Smooth muscle cell of the brain vasculature (primary cell): ENCODE measurements around the gene KDM4F.

ENCODE experiments used
- DNase-seq: peaks from one replicate; pipeline ENCODE4 v3.0.0-alpha.2; 2012; ENCODE audit warnings: low read depth, low spot score

Gene KDM4F

GRCh38 chr11:95089620-95090542 is 40.7 kb downstream of the KDM4F start, which contains the start of gene ENDOD1:
Gene ENDOD1 (plus strand): TSS chr11:95089846. CDS start chr11:95089928, 82 bp downstream.
- DNase-seq: no peak

GRCh38 chr11:95091663-95092180 is 42.5 kb downstream of the KDM4F start:
- no peak for DNase-seq

- no peak for DNase-seq
These were observed 43.5 kb downstream of the KDM4F start for GRCh38 chr11:95092549-95093324.

GRCh38 chr11:95093548-95093947 is 44.3 kb downstream of the KDM4F start:
- DNase-seq: no peak

GRCh38 chr11:95095858-95096587 is 46.8 kb downstream of the KDM4F start:
- no peak for DNase-seq

- no peak for DNase-seq
These were observed 48.0 kb downstream of the KDM4F start for GRCh38 chr11:95097209-95097608.

GRCh38 chr11:95098826-95099225 is 49.6 kb downstream of the KDM4F start:
- no peak for DNase-seq

GRCh38 chr11:95100191-95100648 is 51.0 kb downstream of the KDM4F start:
- DNase-seq: no peak
